ENCODE measurements around the gene EEFSEC. TPM values are rescaled to one million over a fixed set of nuclear protein-coding genes. Genes with fewer than 3 reads are reported as not detected.

Gene EEFSEC
- total RNA-seq, 1 experiment from 2014 or later = 9.5 TPM

DNA sequence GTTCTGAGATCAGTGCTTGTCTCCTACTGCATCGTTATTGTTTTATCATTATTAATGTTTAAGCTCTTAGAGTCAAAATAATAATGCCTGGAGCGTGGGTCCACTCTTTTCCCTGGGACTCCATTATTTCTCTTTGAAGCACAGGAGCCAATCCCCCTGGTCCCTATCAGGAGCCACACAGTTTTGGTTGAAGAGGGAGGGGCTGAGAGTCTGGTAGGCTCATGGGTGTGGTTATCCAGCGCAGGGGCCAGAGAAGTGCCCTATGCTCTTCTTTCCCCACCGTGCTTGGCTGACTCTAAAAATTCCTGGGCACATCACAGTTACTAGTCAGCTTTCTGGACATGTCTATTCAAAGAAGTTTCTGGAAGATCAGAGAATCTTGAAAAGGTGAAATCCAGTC is 191.9 kb downstream of the EEFSEC start:
- Histone ChIP-seq H3K79me2 (ENCODE audit: insufficient read depth, low read length) (no peaks in the 10 kb centered on the region), H4K8ac (replicated peaks; ENCODE audit: insufficient read length, low read depth, low read length) (no peak overlapping the region), H3K4me1 (ENCODE audit: insufficient read depth, low read length) (no peaks in the 10 kb centered on the region; the same call in 1 of the 2 replicates), H3K23ac (ENCODE audit: insufficient read length, low read depth, low read length) (no peak overlapping the region), H2BK120ac (ENCODE audit: low read depth, low read length, poor library complexity, severe bottlenecking) (no peak overlapping the region), H2AFZ (ENCODE audit: low read length) (no peak overlapping the region), H2BK5ac (ENCODE audit: insufficient read length, low read length) (no peak overlapping the region), H3T11ph (ENCODE audit: low read length) (no peak overlapping the region), H4K91ac (ENCODE audit: insufficient read length, low read depth, low read length) (no peak overlapping the region), H3K4ac (ENCODE audit: low read depth, low read length) (no peak overlapping the region), H4K5ac (ENCODE audit: insufficient read length, low read depth, low read length) (no peak overlapping the region), H3K9me3 (ENCODE audit: control insufficient read depth, low read depth, low read length) (no peaks in the 10 kb centered on the region), H3K79me1 (ENCODE audit: insufficient read depth, low read depth, low read length, poor library complexity, severe bottlenecking) (no peaks in the 10 kb centered on the region), H3K9ac (ENCODE audit: extremely low read depth, insufficient read length, low read length) (no peak overlapping the region), H2AK5ac (ENCODE audit: insufficient read length, low read length) (no peak overlapping the region), H2BK12ac (ENCODE audit: insufficient read length, low read depth, low read length) (no peak overlapping the region), H3K4me2 (ENCODE audit: insufficient read depth, insufficient read length, low read length) (no peak overlapping the region), H3K27me3 (ENCODE audit: insufficient read depth, low read length) (no peaks in the 10 kb centered on the region), H3K18ac (ENCODE audit: insufficient read length, low read depth, low read length) (no peak overlapping the region), H3K56ac (ENCODE audit: insufficient read length, low read depth, low read length) (no peak overlapping the region), H4K20me1 (ENCODE audit: control insufficient read depth, insufficient read depth, insufficient read length) (peaks cover 2% of the 10 kb centered on the region), H2BK15ac (ENCODE audit: low read depth, low read length) (no peak overlapping the region), H2BK20ac (ENCODE audit: low read depth, low read length, poor library complexity, severe bottlenecking) (no peak overlapping the region), H3K23me2 (ENCODE audit: insufficient read length, low read depth, low read length, poor library complexity, severe bottlenecking) (no peaks in the 10 kb centered on the region), H3K27ac (ENCODE audit: insufficient read length, low read depth, low read length) (no peak overlapping the region), H3K14ac (ENCODE audit: insufficient read depth, low read length) (no peak overlapping the region)
- DNase-seq = no peak
- Mint-ChIP-seq H3K27me3 (ENCODE audit: low read depth) (no peaks in the 10 kb centered on the region), H3K4me1 (peaks cover 17 to 24% of the 10 kb centered on the region in 2 experiments), H3K36me3 (ENCODE audit: insufficient read depth in 1 of 3, low read depth in 3 of 3) (no peaks in the 10 kb centered on the region; a peak in 2 of 7 replicates), H3K27ac (no peak overlapping the region), H3K4me3 (no peak overlapping the region), H3K9me3 (no peaks in the 10 kb centered on the region)
- WGBS (ENCODE audit: extremely low coverage, insufficient read length, low lambda C conversion rate) = no CpG with 5 or more reads among the region's 4 CpGs
- TF ChIP-seq, protein P1, sequence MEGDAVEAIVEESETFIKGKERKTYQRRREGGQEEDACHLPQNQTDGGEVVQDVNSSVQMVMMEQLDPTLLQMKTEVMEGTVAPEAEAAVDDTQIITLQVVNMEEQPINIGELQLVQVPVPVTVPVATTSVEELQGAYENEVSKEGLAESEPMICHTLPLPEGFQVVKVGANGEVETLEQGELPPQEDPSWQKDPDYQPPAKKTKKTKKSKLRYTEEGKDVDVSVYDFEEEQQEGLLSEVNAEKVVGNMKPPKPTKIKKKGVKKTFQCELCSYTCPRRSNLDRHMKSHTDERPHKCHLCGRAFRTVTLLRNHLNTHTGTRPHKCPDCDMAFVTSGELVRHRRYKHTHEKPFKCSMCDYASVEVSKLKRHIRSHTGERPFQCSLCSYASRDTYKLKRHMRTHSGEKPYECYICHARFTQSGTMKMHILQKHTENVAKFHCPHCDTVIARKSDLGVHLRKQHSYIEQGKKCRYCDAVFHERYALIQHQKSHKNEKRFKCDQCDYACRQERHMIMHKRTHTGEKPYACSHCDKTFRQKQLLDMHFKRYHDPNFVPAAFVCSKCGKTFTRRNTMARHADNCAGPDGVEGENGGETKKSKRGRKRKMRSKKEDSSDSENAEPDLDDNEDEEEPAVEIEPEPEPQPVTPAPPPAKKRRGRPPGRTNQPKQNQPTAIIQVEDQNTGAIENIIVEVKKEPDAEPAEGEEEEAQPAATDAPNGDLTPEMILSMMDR (conservative IDR thresholded peaks at IDR 0.05) = no peak
